GM12864 (cell line): ENCODE measurements around the gene PRDM5.

Experiments
- DNase-seq: peaks from one replicate; pipeline ENCODE4 v3.0.0-alpha.2; 2011; ENCODE audit warnings: low read depth
- H3K4me3 ChIP-seq: 2 replicates; pipeline ENCODE4 v1.5.1; 2011; ENCODE audit warnings: mild to moderate bottlenecking, low read depth, low read length, control low read depth
- TF ChIP-seq, protein P1 (sequence below): IDR thresholded peaks from 2 replicates; pipeline ENCODE4 v1.5.1; 2011; ENCODE audit warnings: low read depth, mild to moderate bottlenecking, moderate library complexity, low read length, control low read depth, inconsistent platforms; ENCODE audit errors: missing control alignments

PRDM5 gene

DNA sequence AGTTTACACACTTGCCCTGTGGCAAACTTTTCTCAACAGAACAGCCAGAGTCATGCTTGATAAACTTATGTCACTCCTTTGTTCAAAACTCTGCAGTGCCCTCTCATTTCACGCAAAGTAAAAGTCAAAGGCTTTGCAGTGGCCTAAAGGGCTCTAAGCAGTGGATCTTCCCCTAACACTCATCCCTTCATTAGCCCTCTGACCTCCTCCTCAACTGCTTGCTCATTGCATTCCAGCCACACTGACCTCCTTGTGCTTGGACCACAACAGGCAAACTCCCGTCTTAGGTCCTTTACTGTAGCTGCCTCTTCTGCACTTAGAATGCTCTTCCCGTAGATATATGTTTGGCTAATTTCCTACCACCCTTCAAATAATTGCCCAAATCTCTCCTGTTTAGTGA, 5.6 kb downstream of the PRDM5 start:
- DNase-seq, result no peak
- TF ChIP-seq, protein P1, sequence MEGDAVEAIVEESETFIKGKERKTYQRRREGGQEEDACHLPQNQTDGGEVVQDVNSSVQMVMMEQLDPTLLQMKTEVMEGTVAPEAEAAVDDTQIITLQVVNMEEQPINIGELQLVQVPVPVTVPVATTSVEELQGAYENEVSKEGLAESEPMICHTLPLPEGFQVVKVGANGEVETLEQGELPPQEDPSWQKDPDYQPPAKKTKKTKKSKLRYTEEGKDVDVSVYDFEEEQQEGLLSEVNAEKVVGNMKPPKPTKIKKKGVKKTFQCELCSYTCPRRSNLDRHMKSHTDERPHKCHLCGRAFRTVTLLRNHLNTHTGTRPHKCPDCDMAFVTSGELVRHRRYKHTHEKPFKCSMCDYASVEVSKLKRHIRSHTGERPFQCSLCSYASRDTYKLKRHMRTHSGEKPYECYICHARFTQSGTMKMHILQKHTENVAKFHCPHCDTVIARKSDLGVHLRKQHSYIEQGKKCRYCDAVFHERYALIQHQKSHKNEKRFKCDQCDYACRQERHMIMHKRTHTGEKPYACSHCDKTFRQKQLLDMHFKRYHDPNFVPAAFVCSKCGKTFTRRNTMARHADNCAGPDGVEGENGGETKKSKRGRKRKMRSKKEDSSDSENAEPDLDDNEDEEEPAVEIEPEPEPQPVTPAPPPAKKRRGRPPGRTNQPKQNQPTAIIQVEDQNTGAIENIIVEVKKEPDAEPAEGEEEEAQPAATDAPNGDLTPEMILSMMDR, result no peak
- no peak overlapping the region for H3K4me3 ChIP-seq

DNA sequence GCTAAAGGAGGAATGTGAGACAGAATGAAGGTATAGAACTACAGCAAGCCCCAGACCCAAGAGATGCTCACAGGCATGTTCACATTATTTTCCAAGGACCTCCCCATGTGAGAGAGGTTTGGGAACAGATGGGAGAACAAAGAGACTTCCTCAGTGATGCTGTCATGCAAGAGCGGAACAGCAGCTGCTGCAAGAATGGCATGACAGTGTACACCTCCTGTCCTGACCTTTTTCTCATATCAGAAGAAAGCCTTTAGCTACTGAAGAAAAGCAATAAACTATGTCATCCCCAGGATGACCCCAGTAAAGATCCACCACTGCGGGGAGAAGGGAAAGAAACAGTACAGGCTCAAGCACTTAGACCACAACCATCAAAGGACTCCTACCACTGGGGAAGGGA, 7.2 kb downstream of the PRDM5 start:
- no peak overlapping the region for H3K4me3 ChIP-seq
- no peak for DNase-seq
- TF ChIP-seq, protein P1, result no peak

DNA sequence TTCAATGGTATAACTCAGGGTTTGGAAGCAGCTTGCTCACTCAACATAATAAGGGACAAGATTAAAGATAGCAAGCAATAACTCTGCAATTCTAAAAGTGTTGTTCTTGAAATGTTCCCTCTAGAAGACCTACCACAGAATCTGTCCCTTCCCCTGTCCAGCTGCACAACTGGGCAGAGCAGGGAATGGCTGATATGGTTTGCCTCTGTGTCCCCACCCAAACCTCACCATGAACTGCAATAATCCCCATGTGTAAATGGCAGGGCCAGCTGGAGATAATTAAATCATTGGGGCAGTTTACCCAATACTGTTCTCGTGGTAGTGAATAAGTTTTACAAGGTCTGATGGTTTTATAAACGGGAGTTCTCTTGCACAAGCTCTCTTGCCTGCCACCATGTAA, 19.1 kb downstream of the PRDM5 start:
- TF ChIP-seq, protein P1, result no peak
- H3K4me3 ChIP-seq, result no peak overlapping the region
- DNase-seq, result no peak

DNA sequence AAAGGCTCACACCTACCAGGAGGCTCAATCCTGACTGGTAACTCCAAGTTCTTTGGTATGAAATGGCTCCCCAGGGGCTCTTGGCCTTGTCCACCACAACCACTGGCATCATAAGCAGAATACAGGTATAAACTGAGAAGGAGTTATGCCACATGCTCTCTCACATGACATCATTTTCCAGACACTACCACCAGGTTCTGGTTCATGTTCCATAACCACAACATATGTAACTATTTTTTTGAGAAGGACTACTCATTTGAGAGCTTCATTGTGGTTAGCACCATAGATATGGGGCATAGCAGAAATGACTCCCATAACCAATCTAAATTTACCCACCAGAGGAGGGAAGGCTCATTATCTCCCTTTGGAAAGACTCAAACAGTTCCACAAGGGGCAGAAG, 19.6 kb downstream of the PRDM5 start:
- DNase-seq, result no peak
- TF ChIP-seq, protein P1, result no peak
- H3K4me3 ChIP-seq, result no peak overlapping the region

DNA sequence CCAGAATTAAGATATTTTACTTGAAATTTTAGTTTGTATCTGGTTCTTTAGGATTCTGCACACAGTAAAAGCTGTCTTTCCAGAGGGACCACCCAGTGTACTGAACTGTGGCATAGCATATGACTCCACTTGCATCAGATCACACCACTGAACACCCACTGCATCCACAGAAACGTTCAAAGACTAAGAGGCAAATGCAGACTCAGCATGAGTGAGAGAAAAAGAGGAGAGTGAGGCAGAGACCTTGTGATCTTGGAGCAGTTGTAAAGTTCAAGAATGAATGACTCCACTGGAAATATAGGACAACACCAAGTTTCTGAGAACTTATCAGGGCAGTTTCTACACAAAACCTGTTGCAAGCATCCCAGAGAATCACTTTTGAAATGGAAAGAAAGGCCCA, 20.8 kb downstream of the PRDM5 start:
- no peak for DNase-seq
- H3K4me3 ChIP-seq, result no peak overlapping the region
- TF ChIP-seq, protein P1, result no peak

DNA sequence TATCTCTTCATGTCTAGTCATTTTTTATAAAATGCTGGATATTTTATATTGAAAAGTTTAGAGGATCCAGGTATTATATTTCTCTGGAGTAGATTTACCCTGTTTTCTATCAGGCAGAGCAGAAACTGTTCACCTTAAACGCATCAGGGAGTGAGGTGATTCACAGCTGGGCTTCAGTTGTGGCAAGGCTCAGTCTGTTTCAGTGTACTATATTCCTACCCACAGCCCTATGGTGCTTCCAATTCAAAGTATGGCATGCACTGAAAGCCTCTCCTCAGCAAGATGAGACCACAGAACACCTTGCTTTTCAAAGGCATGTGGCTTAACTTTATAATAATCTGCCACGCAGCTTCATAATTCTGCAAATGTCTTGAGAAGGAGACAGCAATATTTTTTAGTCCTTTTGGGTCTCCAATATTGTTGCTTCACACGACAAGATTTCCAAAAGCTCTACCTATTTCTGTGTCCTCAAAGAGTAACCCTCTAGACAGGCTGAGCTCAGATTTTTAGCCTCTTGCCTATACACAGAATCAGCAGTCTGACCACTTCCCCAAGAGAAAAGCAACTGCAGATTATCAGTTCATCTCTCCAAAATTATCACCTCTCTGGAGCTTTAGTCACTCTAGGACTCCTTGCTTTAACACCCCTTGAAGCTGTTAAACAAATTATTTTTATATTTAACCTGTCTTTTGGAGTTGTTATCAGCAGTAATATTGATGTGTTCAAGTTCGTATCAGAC, 24.4 kb downstream of the PRDM5 start:
- no peak for DNase-seq
- no peak overlapping the region for H3K4me3 ChIP-seq
- TF ChIP-seq, protein P1, result no peak

DNA sequence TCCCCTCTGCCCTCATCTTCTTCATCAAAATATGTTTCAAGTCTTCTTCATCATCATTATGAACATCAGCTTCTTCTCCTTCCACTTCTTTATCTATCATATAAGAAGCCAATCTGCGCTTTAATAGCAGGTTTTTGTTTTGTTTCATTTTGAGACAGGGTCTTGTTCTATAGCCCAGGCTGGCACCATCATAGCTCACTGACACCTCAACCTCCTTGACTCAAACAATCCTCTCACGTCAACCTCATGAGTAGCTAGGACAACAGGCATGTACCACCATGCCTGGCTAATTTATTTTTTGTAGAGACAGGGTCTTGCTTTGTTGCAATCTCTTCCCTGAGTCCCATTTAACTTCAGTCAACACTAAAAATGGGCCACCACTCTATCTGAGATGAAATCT, 27.0 kb downstream of the PRDM5 start:
- H3K4me3 ChIP-seq, result no peak overlapping the region
- DNase-seq, result no peak
- TF ChIP-seq, protein P1, result no peak
